Cerebellar cortex (tissue), 1 donor: ENCODE data around the gene IRX4.
A peak's percentile ranks its signal among the peaks of the same experiment; 100 is the strongest.
"Not testable (repeated sequence)": the region's sequence is repeated elsewhere in the genome, so short reads cannot be mapped to it uniquely, and the experiment has no call there.

Source experiments
- DNase-seq: peaks from one replicate; pipeline ENCODE4 v3.0.0-alpha.2; 2015; ENCODE audit warnings: low spot score

IRX4 gene

GRCh38 chr5:1877103-1878049 lies 5.3 kb downstream of the IRX4 start:
- DNase-seq = no peak

GRCh38 chr5:1876660-1877064 lies 6.1 kb downstream of the IRX4 start:
- no peak for DNase-seq

GRCh38 chr5:1875843-1876659 lies 6.7 kb downstream of the IRX4 start:
- no peak for DNase-seq

- DNase-seq = no peak
Measured at GRCh38 chr5:1875281-1875842, 7.4 kb downstream of the IRX4 start.

- DNase-seq = no peak
Measured at GRCh38 chr5:1874771-1875220, 7.9 kb downstream of the IRX4 start.

- DNase-seq = no peak
Measured at GRCh38 chr5:1874348-1874747, 8.4 kb downstream of the IRX4 start.

- no peak for DNase-seq
Measured at GRCh38 chr5:1873243-1873959, 9.3 kb downstream of the IRX4 start.

- DNase-seq = no peak
Measured at GRCh38 chr5:1871441-1871840, 11.3 kb downstream of the IRX4 start.

- DNase-seq = not testable (repeated sequence)
Measured at GRCh38 chr5:1870435-1871272, 12.1 kb downstream of the IRX4 start.

GRCh38 chr5:1868886-1869475 lies 13.7 kb downstream of the IRX4 start:
- DNase-seq = no peak

GRCh38 chr5:1867815-1868143 lies 14.9 kb downstream of the IRX4 start:
- DNase-seq = no peak

GRCh38 chr5:1867114-1867814 lies 15.5 kb downstream of the IRX4 start:
- no peak for DNase-seq

GRCh38 chr5:1865948-1866347 lies 16.8 kb downstream of the IRX4 start:
- DNase-seq = no peak

GRCh38 chr5:1865486-1865885 lies 17.2 kb downstream of the IRX4 start:
- DNase-seq = no peak

- no peak for DNase-seq
Measured at GRCh38 chr5:1864896-1865440, 17.8 kb downstream of the IRX4 start.

- peak; percentile 7 for DNase-seq
Measured at GRCh38 chr5:1860949-1861348, 21.8 kb downstream of the IRX4 start.

- no peak for DNase-seq
Measured at GRCh38 chr5:1860021-1860610, 22.6 kb downstream of the IRX4 start.

GRCh38 chr5:1859099-1859498 lies 23.6 kb downstream of the IRX4 start:
- DNase-seq = no peak

- no peak for DNase-seq
Measured at GRCh38 chr5:1858436-1858835, 24.3 kb downstream of the IRX4 start.

GRCh38 chr5:1857256-1857600 lies 25.5 kb downstream of the IRX4 start:
- no peak for DNase-seq
